HL-60 (cell line): Measurements from ENCODE around the gene OR4K1.

Experiments used
- DNase-seq, 2 experiments: peaks; one replicate each; pipeline ENCODE4 v3.0.0-alpha.2; 2010 to 2020; ENCODE audit warnings: low read depth in 1 of 2, low spot score in 1 of 2
- H3K27ac ChIP-seq: fragments of 250-450 bp; sonication (Bioruptor Pico); replicated peaks from 2 replicates; pipeline ENCODE4 v1.5.1; 2020; ENCODE audit warnings: mild to moderate bottlenecking, moderate library complexity
- H3K27me3 ChIP-seq: fragments of 250-450 bp; sonication (Bioruptor Pico); 2 replicates; pipeline ENCODE4 v1.5.1; 2021; ENCODE audit warnings: mild to moderate bottlenecking, moderate library complexity; ENCODE audit not compliant: insufficient read depth, poor library complexity, severe bottlenecking
- H3K4me3 ChIP-seq: replicated peaks from 2 replicates; pipeline ENCODE4 v1.5.1; 2011; ENCODE audit warnings: mild to moderate bottlenecking, control low read depth, low read length; ENCODE audit not compliant: insufficient read depth
- CTCF ChIP-seq: IDR thresholded peaks from one replicate; pipeline ENCODE4 v1.5.1; 2011; ENCODE audit warnings: low read length, control low read depth, inconsistent platforms; ENCODE audit not compliant: insufficient read depth
- GABPA ChIP-seq: IDR thresholded peaks from 2 replicates; pipeline ENCODE4 v1.6.1; 2012; ENCODE audit warnings: low read depth
- POLR2AphosphoS5 ChIP-seq: IDR thresholded peaks from 2 replicates; pipeline ENCODE4 v1.6.1; 2012; ENCODE audit warnings: low read depth
- REST ChIP-seq: IDR thresholded peaks from 2 replicates; pipeline ENCODE4 v1.6.1; 2012; ENCODE audit warnings: low read depth; ENCODE audit not compliant: insufficient replicate concordance
- SPI1 ChIP-seq: IDR thresholded peaks from 2 replicates; pipeline ENCODE4 v1.6.1; 2012; ENCODE audit warnings: low read depth, mild to moderate bottlenecking, borderline replicate concordance

Gene OR4K1

GRCh38 chr14:19902409-19902808 lies 28.3 kb upstream of the OR4K1 start:
- no peak overlapping the region for H3K4me3 ChIP-seq
- no peak overlapping the region for H3K27ac ChIP-seq
- TF ChIP-seq SPI1 (no peak), REST (no peak), GABPA (no peak), POLR2AphosphoS5 (no peak), CTCF (no peak)
- H3K27me3 ChIP-seq = no peaks in the 10 kb centered on the region
- peak; percentile 21 to 44 for DNase-seq

- TF ChIP-seq SPI1 (no peak), CTCF (no peak), POLR2AphosphoS5 (no peak), REST (no peak), GABPA (no peak)
- H3K27ac ChIP-seq = no peak overlapping the region
Measured at GRCh38 chr14:19906665-19907064, 24.1 kb upstream of the OR4K1 start.

GRCh38 chr14:19911114-19911513 lies 19.6 kb upstream of the OR4K1 start:
- DNase-seq = no peak
- no peaks in the 10 kb centered on the region for H3K27me3 ChIP-seq
- H3K4me3 ChIP-seq = no peak overlapping the region
- H3K27ac ChIP-seq = no peak overlapping the region
- TF ChIP-seq POLR2AphosphoS5 = no peak
- no peak for TF ChIP-seq REST
- TF ChIP-seq GABPA = no peak

More at GRCh38 chr14:19906665-19907064, 24.1 kb upstream of the OR4K1 start:
- no peak overlapping the region for H3K4me3 ChIP-seq
- no peaks in the 10 kb centered on the region for H3K27me3 ChIP-seq
- DNase-seq = no peak
